Measurements from ENCODE around the gene ZNF497.
"Not testable (repeated sequence)": the region's sequence is repeated elsewhere in the genome, so short reads cannot be mapped to it uniquely, and the experiment has no call there.

ZNF497 gene

DNA sequence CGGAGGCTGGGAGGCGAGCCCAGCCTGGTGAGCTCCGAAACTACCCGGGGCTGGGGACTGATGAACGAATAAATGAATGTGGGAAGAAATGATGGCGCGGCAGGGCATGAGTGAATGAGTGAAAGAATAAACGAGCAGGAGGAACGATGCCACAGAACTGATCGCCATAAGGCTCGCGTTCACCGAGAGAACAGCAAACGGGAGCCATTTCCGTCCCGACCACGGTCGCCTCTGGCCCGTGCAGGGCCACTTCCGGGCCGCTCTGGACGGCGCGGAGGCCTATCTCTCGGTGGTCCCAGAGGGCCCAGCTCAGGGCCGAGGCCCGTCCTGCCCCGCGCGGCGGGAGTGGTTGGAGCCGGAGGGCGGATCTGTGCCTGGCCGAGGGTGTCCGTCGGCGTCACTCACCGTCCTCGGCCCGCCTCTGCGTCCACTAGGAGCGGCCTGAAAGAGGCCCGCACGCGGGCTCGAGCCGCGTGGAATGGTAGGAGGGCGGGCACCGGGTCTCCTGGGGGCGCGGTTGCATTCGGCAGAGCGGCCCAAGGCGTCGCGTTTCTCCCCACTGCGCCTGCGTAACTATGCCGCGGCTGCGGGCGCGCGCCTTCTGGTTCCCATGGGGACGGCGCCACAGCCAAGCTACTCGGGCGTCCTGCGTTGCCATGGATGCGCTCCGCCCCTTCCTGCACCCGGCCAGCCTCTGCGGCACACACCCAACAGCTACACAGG, at the start of gene ZNF497:
TSS of gene ZNF497 (minus strand) at position 480 of the 723 bp plus-strand sequence. CDS start 5,116 bp downstream, outside the sequence.
- peak; percentile 97 for DNase-seq

- no peak for DNase-seq
These were observed 46.6 kb upstream of the ZNF497 start for GRCh38 chr19:58409010-58409790.

- peak; percentile 97 for DNase-seq
These were observed 45.8 kb upstream of the ZNF497 start, which contains the start of gene ZNF584 for GRCh38 chr19:58408152-58409009. TSS of gene ZNF584 (plus strand) at chr19:58408649. CDS start at chr19:58409148, 499 bp downstream.

GRCh38 chr19:58407658-58408151, 45.2 kb upstream of the ZNF497 start:
- no peak for DNase-seq

- no peak for DNase-seq
These were observed 44.5 kb upstream of the ZNF497 start for GRCh38 chr19:58406818-58407657.

DNA sequence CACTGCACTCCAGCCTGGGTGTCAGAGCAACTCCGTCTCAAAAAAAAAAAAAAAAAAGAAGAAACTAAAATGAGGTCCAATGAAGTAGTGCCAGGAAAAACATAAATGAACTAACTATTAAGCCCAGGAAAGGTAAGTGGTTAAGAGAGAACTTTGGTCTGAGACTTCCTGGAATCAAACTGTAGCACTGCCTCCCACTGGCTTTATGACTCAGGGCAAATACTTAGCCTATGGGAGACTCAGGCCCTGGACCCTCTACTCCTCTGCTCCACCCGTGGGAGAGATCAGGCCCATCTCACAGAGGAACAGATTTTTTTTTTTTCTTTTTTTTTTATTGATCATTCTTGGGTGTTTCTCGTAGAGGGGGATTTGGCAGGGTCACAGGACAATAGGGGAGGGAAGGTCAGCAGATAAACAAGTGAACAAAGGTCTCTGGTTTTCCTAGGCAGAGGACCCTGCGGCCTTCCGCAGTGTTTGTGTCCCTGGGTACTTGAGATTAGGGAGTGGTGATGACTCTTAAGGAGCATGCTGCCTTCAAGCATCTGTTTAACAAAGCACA, 41.4 kb upstream of the ZNF497 start:
- DNase-seq = not testable (repeated sequence)

DNA sequence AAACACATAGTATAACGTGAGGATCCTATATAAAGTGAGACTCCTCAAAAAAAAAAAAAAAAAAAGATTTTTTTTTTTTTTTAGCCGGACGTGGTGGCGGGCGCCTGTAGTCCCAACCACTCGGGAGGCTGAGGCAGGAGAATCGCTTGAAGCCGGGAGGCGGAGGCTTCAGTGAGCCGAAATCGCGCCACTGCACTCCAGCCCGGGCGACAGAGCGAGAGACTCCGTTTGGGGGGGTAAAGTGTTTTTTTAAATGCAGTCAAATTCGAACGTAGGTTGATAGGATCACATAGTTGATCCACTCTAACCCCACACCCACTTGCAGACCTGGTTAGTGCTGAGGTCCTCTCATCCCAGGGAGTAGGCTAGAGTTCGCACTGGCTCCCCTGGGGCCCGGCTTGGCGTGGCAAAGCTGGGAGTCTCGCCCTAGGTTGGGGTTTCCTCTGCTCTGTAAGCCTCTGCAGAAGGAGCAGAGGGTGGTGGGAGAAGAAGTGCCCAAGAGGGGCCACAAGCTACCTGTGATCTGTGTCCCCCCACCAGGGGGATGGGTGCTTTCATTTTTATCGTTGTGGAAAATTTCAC, 39.4 kb upstream of the ZNF497 start:
- DNase-seq = no peak

DNA sequence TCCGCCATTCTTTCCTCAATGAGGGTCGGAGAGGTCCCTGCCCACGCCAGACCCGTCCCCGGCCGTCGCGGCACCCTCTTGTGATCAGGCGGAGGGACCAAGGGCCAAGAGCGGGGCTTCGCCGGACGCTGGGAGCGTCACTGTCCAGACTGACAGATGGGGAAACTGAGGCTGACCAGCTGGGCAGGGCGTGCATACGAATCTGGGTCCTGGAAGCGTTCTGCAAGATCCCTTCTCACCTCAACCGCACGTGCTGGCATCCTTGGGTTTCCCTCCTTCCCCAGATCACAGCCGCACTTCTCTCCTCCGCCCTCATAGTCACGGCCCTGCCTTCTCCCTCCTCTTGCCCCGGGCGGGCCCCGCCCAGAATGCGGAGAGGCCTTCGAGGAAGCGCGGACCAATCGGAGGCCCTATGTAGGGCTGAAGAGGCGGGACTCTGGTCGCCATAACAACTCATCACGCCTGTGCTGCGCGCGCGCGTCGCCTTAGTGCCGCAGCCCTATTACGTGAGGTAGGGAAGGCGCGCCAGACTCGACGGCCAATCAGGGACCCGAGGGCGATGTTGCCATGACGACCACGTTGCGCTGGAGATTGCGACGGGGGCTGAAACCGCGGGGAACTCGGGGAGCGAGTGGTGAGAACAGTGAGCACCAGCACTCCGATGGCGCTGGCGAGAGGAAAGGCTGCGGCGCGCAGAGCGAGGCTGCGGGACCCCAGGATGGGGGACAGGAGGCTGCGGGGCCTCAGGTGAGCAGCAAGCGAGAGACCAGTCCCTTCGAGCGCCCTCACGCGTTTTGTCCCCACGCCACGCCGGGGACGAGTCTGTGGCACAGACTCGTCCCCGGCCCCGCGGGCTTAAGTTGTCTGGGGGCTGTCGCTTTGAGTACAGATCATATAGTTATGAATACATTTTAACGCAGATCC, 38.6 kb upstream of the ZNF497 start:
- DNase-seq = peak; percentile 99

- DNase-seq = no peak
These were observed 37.9 kb upstream of the ZNF497 start for GRCh38 chr19:58400316-58400915.

DNA sequence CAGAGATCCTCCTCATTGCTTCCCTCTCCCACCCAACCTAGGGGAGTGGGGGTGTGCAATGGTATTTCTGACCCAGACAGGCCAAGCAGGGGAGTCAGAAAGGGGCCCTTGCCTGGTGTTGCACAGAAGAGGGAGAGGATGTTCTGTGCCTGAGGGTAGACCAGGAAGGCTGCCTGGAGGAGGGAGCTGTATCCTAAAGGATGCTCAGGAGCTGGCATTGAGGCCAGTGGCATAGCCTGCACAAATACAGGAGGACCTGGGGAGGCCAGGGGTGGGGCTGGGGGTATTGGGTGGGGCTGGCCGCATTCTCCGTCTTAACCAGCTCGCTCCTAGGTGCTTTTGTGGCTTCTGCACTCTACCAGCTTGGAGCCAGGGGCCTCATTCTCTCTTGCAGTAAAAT, 37.4 kb upstream of the ZNF497 start:
- DNase-seq = no peak

- DNase-seq = no peak
These were observed 36.0 kb upstream of the ZNF497 start for GRCh38 chr19:58398545-58398944.

DNA sequence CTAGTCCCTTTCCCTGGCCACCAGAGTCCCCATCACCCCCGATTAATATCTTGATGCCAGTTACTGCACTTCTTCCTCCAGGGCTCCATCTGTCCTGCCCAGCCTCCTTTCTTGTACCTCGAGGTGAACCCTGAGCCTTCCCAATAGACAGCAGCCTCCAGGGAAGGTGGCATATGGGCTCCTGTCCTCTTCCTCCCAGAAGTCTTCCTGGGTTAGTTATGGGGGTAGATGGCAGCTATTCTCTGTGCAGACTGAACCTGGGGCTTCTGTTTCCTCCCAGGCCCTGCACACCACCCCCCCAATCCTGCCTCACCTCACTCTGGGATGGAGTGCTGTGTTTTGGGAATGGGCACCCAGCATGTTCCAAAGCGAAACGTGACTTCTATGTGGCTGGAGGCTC, 35.5 kb upstream of the ZNF497 start:
- no peak for DNase-seq

- no peak for DNase-seq
These were observed 35.0 kb upstream of the ZNF497 start for GRCh38 chr19:58397533-58398037.

GRCh38 chr19:58396691-58397532, 34.4 kb upstream of the ZNF497 start:
- DNase-seq = no peak

GRCh38 chr19:58395979-58396627, 33.6 kb upstream of the ZNF497 start:
- DNase-seq = peak; percentile 32

DNA sequence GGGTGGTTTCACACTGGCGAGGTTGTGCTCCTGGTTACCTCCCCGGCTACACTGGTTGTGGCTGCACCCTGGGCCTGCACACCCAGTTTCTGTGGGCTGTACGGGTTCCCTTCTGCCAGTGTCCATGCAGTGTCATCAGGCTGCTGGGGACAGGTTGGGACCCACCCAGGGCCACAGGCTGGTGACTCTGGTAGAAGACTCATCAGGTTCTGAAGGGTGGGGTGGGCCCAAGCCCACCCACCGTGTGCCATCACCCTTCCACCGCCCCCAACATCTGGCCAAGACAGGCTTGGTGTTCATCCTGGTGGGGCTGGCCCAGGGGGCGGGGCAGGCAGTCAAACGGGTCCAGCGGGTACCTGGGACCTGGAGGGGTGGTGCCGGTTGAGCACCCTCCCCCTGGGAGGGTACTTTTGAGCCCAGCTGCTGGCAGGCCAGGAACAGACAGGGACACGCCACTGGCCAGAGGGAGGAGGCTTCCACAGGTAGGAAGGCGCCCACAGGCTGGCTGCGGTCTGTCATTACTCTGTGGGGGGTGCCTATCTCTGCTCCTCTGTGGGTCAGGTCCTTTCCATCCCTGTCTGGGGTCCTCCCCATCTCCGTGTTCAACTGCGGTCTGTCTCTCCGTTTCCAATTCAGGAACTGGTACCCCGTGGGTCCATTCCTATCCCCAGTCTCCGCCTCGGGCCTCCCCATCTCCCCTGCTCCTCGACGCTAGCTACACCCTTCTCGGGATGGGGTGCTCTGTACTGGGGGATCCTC, 32.8 kb upstream of the ZNF497 start, which contains the start of gene RNF225:
TSS of gene RNF225 (plus strand) at position 437 of the 759 bp plus-strand sequence. CDS start 434 bp downstream, outside the sequence.
- DNase-seq = peak; percentile 34

DNA sequence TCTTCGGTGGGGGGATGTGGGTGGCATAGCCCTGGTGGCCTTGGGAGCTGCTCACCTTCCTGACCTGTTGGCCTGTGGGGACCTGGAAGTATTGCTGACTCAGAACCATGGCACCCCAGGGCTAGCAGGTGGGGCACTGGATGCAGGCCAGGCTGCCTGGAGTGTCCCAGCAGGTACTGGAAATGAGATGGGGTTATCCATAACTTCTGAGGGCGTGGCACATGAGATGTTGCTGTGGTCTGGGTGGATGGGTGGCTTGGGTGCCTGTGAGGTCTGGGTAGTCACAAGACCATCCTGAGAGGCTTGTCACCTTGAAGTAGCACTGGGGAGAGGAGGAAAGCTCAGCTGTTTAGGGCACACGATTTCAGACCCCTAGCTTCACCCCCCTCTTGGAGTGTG, 32.3 kb upstream of the ZNF497 start:
- no peak for DNase-seq

Data from left hindlimb (tissue), 1 donor.